GM19372 (cell line): Measurements from ENCODE around the gene CUEDC1.
"Not testable (repeated sequence)": the region's sequence is repeated elsewhere in the genome, so short reads cannot be mapped to it uniquely, and the experiment has no call there.

ENCODE experiments used
- ATAC-seq: cut with Tn5 transposase; IDR thresholded peaks from one replicate; pipeline ENCODE4 v1.9.1; 2021; ENCODE audit warnings: mild to moderate bottlenecking, low read depth, moderate library complexity; ENCODE audit not compliant: unreplicated experiment

Gene CUEDC1

DNA sequence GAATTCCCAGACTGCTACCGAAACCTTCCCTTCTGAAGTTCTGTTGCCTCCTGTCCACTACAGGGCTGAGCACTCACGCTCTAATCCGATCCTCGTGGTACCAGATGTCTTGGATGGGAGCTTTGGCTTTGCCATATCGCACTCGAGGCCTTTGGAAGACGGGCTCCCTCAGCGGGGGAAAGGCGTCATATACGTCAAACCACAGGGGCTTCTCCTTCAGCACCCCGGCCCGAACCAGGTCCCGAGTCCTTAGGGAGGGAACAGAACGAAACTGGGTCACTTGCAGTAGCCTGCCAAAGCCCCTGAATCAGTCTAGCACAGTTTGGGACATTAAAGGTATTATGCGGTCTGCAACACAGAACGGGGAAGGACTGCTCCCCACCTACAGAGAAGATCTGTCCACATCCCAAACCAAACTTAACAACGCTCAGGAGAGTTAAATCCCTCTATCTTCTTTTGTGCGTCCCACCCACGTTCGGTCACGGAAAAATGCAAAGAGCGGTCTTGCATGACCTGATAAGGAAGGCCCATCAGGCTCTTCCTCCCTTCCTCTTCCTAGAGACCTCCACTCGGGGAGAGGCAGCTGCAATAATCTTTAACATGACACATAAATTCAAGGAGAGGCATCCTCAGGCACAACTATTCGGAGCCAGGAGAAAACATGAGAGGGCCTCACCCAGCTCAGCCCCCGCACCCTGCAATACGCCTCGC lies 105.9 kb downstream of the CUEDC1 start:
- no peak for ATAC-seq

DNA sequence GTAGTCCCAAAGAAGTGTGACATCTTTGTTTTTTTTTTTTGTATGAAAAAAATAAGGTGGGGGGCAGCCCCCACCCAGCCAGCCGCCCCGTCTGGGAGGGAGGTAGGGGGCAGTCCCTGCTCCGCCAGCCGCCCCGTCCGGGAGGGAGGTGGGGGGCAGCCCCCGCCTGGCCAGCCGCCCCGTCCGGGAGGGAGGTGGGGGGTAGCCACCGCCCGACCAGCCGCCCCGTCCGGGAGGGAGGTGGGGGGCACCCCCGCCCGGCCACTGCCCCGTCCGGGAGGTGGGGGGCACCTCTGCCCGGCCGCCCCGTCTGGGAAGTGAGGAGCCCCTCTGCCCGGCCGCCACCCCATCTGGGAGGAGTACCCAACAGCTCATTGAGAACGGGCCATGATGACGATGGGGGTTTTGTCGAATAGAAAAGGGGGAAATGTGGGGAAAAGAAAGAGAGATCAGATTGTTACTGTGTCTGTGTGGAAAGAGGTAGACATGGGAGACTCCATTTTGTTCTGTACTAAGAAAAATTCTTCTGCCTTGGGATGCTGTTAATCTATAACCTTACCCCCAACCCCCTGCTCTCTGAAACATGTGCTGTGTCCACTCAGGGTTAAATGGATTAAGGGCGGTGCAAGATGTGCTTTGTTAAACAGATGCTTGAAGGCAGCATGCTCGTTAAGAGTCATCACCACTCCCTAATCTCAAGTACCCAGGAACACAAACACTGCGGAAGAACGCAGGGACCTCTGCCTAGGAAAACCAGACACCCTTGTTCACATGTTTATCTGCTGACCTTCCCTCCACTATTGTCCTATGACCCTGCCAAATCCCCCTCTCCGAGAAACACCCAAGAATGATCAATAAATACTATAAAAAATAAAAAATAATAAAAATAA lies 108.9 kb downstream of the CUEDC1 start:
- not testable (repeated sequence) for ATAC-seq

DNA sequence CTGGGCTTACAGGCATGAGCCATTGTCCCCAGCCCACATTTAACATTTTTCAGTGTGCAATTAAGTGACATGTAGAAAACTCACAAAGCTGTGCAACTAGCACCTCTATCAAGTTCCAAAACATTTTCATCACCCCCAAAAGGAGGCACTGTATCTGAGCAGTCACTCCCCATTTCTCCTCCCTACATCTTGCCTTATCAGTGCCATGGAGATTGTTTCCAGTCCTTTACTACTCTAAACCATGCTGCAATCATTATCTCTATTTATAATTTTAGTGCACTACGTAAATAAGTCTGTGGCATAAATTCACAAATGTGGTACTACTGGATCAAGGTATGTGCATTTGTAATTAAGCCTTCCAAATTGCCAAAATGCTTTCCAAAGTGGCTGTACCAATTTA lies 112.9 kb downstream of the CUEDC1 start:
- no peak for ATAC-seq

DNA sequence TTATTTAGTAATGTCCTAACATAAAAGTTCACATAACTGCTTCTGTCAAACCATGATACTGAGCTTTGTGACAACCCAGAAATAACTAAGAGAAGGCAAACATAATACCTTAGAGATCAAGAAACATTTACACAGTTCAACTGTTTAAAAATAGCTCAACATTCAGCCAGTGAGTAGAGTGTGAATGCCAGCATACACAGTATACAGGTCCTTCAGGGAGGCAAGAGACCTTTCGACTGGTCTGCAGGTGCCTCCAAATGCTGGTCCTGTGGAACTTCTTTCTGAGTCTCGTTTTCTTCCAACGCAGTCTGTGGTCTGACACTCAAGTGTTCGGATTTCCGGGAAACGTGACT lies 115.7 kb downstream of the CUEDC1 start:
- ATAC-seq, result no peak

DNA sequence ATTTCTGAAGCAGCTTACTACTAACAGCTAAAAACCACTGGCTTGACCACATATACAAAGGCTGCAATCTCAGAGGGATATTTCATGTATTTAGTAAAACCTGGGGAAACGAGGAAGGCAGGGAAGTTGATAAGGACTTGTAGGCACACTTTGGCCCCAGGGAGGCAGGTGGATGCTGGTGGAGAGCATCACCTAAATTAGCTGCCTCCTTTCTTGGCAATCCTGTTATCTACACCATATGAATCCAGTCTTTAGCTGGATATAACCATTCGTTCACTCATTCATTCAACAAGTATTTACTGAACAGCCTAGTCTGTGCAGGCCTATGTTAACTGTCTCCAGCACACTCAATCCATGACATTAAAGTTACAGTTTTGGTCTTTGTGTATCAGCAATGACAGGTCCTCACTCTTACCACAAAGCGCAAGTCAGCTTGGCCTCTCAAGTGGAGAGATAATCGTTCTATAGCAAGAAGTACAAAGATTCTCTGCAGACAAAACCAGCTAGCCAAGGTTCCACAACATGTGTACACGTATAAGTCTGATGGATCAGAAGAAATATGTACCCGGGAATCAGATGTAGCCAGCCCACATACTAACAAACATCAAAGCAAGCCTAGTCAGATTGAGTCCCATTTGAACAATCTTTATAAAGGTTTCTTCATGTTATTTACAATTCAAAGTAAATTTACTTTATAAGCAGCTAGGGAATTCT lies 116.2 kb downstream of the CUEDC1 start:
- ATAC-seq, result no peak

DNA sequence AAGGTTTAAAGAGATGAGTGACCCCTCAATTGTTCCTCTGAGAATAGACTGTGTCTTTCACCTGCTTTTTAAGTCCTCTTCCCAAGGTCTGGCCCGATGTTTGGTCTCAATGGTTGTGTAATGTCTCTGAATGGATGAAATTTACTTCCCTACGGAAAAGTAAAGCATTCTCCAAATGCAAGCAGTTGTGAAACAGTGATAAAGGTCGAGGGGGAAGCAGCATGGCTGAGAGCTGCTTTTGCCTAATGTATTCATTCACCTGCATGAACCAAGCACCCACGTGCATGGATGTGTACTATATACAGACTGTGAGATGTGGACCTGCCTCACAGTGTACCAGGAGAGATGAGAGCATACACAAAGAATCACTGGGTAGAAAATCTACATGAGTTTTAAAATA lies 116.8 kb downstream of the CUEDC1 start:
- no peak for ATAC-seq

DNA sequence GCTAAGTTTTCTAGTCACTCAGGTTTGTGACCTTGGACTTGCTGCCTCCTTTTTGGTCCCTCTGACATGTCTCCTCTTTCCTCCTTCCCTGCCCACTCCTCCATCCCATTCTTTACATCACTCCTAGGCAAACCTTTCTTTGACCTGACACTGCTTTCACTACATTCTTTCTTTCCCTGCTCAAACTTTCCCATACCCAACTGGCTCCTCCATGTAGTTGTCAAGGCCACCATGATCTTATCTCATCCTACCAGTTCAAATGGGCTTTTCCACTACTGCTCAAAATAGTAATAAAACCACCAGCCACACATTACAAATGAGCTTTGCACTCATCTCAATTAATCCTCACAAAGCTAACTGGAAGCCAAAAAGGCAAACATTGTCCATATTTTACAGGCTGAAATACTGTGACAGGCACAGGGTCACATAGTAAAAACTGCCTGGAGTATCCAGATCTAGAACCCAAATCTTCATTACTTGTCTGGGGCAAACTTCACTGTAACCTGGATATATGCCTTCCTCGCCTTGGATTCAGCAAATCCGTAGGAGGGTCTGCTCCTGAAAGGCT lies 119.8 kb downstream of the CUEDC1 start:
- ATAC-seq, result no peak

DNA sequence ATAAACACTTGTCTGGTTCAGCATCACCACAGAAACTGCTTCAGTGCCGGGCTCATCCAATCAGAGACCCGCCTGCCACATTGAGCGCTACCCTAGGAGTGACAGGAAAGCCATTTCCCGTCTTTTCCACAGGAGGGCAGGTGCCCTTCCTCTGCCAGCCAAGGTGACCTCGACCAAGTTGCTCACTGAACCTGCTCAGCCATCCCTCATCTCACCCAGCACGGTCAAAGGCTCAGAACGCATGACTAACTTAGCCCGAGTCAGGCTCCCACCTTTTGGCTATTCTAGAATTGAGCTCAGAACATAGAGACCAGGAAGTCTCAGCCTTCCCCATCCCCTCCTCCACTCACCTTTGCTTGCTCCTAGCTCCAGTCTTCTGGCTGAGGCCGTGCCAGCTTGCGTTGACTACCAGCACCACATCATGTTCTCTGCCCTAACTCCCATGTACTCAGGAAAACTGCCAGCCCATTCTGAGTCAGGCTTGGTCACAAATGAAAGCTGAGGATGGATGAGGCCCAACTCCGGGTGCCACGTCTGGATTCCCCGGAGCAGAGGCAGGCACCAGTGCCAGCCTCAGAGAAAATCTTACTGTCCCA lies 121.0 kb downstream of the CUEDC1 start:
- no peak for ATAC-seq

DNA sequence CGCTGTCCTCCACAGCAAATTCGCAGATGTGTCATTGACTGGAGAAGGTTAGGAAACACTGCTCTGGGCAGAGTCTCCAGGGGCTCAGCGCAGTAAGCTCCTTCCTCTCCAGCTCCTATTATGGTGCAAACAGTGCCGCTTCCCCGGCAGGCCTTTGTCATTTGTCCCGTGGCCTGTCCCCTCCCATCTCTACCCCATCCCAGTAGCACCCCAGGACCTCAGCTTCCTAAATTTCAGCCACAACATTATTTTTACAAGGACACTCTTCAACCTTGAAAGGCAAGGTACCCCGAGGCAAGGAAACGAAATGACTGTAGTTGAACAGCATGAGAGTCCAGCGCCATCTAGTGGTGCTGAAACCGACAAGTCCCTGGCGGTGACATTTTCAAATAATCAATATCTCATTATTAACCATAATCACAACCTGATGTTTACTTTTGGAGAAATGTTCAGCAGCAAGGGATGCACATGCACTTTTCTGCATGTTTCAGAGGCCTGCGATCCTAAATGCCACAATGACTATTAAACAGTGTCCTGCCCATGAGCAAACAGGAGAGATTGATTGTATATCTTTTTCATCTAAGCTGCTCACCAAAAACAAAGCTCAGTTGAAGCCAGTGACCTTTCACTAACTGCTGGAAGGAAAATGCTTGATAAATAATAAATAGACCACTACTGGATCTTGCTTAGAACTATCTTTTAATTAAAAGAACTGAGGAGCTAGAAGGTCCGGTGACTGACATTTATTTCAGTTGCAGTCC lies 121.9 kb downstream of the CUEDC1 start:
- no peak for ATAC-seq

DNA sequence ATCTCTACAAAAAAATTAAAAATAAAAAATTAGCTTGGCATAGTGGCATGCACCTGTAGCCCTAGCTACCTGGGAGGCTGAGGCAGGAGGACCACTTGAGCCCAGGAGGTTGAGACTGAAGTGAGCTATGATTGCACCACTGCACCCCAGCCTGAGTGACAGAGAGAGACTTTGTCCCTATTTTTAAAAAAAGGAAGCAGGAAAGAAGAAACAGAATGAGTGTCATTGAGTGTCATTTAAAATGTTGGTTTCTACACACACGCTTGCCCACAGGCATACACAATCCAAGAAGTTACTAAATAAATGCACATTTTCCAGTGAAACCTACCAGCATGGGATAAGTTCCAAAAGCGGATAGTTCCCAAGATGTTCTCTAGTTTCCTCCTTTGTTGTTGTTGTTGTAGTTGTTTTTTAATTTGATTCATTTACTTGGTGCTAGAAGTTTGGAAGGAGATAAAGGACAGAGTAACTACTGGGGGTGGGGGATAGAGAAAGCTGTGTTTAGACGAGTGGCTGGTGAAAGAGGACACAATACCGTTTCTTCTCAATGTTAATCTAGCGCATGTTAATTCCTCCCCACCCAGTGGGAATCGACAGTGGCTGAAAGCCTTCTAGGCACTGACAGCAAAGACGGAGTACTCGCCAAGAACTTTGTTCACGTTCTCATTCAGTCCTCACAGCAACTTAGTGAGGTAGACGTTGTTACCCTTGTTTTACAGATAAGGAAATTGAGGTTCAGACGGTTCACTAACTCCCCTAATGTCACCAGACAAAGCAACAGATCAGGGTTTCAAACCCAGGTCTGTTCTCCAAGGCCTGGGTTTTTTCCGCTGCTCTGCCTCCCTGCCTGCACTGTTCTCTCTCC lies 122.7 kb downstream of the CUEDC1 start:
- ATAC-seq, result no peak

DNA sequence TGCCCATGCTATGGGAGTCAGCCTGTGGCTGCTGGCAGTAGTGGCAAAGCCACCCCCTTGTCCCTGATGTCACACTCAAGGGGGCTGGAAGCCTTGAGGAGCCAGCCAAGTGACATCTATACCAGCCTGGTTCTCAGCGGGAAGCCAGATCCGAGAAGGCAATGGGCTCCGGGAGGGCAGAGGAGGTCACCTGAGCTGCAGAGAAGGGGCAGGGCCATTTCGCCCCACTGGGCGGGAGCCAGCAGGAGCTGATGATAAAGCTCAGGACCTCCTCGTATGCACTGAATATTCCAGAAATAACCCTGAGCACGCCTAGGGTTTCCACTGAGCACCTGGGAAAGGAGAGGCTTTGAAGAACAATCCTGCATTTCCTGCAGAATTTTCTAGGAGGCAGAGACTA lies 124.3 kb downstream of the CUEDC1 start:
- ATAC-seq, result no peak

DNA sequence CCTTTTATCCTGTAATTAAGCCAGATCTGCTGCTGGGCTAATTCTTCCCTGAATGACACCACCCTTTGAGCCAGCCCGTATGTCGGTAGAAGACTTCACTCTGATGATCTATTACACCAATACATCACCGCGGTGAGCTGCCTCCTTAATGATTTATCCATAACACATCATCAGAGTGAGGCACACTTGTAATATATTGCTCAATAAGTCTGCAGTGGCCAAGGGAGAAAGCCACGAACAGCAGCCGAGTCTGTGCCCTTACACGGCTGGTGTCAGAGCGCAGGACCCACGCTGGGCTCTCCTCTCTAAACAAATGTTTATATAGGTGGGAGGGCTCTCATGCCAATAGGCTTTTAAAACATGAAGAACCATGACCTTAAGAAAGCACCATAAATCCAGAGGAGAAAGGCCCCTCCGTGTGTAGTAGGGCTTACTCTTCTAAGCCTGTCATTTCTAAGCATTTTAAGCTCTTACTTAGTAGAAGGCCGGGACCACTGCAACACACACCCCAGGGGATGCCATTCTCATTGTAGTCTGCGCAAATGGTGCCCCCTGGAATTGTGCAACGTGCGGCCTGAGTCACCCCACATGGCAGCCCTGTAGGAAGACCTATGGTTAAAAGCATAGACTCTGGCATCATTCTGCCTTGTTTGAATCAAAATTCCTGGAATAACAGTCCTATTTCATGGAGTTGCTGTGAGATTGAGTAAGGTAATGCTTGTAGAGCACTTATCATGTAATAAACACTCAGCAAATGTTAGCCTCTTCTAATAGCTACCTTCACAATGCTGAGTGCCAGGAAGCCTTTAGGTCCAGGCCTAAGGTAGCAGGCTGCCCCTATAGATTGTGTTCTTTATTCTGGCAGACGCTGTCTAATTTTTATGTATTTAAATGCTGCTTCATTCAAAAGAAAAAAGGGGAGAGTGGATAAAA lies 131.5 kb downstream of the CUEDC1 start:
- ATAC-seq, result no peak

DNA sequence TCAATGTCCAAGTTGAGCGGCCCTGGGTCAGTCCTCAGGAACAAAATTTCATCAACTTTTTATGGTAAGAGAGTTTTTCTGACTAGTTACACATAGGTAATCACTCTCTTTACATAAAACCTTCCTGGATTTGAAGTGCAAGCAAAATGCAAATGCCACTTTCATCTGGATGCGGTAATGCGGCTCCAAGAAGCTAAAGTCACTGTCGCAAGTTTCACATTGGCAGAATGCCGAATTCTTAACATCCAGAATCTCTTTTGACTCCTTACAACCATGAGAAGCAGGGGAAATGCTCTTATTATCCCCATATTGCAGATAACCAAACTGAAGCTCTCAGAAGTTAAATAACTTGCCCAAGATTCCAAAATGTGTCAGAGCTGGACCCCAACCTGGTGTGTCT lies 135.3 kb downstream of the CUEDC1 start:
- ATAC-seq, result no peak

DNA sequence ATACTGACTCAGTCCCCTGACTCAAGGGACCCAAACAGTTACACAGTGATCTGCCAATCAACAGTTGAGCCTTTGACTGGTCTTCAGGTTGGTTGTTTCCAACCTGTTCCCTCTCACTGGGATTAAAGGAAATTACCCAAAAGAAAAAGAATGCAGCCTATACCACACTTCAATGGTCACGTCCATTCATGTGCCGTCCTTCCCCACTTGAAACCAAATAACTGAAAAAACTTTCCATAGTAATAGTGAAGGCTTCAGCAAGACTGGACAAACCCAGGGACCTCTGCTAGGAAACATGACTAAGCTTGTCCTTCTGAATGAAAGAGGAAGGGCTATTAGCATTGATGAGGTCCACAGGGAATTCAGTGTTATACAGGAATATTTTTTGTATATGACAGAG lies 135.9 kb downstream of the CUEDC1 start:
- no peak for ATAC-seq

DNA sequence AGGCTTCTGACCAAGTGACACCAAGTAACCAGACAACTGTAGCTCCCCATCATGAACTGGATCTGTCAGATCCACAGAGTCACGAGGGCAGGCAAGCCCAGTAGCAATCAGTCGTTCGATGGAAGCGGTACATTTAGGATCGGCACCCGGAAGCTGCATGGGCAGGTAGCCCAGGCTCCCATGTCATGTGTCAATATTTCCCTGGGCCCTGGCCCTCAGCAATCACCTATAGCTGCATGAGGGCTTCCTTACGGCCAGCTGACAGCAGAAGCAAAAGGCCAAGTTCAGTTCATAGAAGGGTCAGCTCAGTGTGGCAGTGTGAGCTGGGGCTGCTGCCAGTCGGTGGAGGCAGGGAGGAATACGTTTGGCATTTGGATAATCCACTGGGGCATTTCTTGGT lies 137.1 kb downstream of the CUEDC1 start:
- no peak for ATAC-seq

DNA sequence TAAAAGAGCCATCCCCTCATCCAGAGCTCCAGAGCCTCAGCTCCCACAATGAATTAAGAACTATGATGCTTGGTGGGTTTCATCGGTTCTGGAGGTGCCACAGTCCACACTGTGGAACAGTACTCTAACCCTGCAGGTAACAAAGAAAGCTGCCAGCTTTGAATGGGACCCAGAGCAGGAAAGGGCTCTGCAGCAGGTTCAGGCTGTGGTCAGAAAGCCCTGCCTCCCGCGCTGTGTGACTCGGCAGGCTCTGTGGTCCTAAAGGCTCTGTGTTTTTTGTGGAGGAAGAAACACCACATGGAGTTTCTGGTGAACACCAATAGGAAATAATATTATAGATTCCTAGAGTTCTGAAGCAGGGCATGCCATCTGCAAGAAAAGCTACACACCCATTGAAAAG lies 137.9 kb downstream of the CUEDC1 start:
- ATAC-seq, result no peak

DNA sequence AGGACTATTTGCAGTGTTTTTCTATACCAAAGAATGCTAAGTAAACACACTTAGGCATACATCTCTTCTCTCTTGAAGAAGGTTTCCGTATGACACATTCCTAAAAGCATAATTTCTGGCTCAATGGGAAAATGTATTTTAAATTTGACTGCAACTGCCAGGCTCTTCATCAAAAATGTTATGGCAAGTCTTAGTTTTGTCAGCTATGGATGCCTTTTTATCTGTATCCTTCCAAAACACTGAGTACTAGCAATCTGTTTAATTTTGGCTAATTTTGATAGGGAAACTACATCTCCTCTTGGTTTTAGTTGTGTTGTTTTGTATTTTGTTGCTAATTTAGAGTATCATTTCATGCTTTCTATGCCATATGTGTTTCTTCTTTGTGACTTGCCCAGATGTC lies 140.8 kb downstream of the CUEDC1 start:
- ATAC-seq, result no peak
